ENCODE results near the gene RBM26. TPM values are rescaled to one million over a fixed set of nuclear protein-coding genes. Genes with fewer than 3 reads are reported as not detected.

RBM26 gene
- polyA plus RNA-seq, 1 of the 3 experiments (the other 2 are of a cell fraction), result 12.5 TPM

DNA sequence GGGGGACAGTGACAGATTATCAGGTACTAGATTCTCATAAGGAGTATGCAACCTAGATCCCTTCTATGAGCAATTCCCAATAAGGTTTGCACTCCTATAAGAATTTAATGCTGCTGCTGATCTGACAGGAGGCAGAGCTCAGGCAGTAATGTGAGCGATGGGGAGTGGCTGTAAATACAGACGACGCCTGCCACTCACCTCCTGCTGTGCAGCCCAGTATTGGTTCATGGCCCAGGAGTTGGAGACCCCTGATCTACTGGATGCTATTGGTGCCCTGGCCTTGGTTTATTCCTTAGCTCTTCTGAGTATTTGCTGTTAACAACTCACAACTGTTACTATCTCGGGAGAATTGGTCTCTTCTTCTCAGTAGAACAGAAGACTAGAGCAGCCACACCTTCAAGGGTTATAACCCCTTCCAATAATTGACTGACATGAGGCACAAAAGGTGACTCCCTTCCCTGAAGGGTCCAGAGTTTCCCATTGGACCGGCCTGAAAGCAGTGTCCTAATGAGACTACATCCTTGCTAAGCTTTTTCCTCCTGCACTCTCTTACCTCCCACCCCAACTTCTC is 35.0 kb upstream of the RBM26 start:
- DNase-seq, result no peak
- CTCF ChIA-PET, result interaction anchor here (0.9 to 2.0 kb wide), 4 partner anchors 9 to 101 kb away, joined by 3 to 8 read pairs (median 6); no protein-coding TSS in a partner anchor
- Histone ChIP-seq H3K79me2 (ENCODE audit: insufficient read depth) (no peaks in the 10 kb centered on the region), H3K27ac (ENCODE audit: low read depth in 2 of 2, low read length in 1 of 2) (no peak overlapping the region), H3F3A (replicated peaks; ENCODE audit: insufficient read depth) (no peaks in the 10 kb centered on the region), H4K20me1 (ENCODE audit: insufficient read depth) (no peaks in the 10 kb centered on the region), H3K4me3 (ENCODE audit: low read depth in 2 of 2, low read length in 1 of 2) (no peak overlapping the region), H3K9me3 (no peaks in the 10 kb centered on the region), H3K9ac (no peak overlapping the region), H3K27me3 (ENCODE audit: insufficient read depth) (no peaks in the 10 kb centered on the region), H3K9me2 (no peaks in the 10 kb centered on the region), H3K36me3 (replicated peaks in 1 of 2; ENCODE audit: control insufficient read depth in 1 of 2, insufficient read depth in 2 of 2, low read length in 1 of 2) (no peaks in the 10 kb centered on the region), H3K4me1 (ENCODE audit: control insufficient read depth in 1 of 2, insufficient read depth in 2 of 2, low read depth in 1 of 2, low read length in 1 of 2) (no peaks in the 10 kb centered on the region), H3K4me2 (no peak overlapping the region), H2AFZ (ENCODE audit: low read depth) (no peak overlapping the region)
- TF ChIP-seq NRF1 (IDR thresholded peaks at IDR 0.05; ENCODE audit: low read depth, low read length), result no peak
- no peak for TF ChIP-seq RFX5 (IDR thresholded peaks at IDR 0.05; ENCODE audit: low read length)
- no peak for TF ChIP-seq NFIC (IDR thresholded peaks at IDR 0.05; ENCODE audit: borderline replicate concordance)
- no peak for TF ChIP-seq GATA2 (CRISPR knock-in tag; IDR thresholded peaks at IDR 0.05)
- TF ChIP-seq YY1 (IDR thresholded peaks at IDR 0.05; ENCODE audit: low read depth), result no peak
- no peak for TF ChIP-seq TAF1 (IDR thresholded peaks at IDR 0.05; ENCODE audit: borderline replicate concordance, low read depth, low read length)
- TF ChIP-seq CHD2 (IDR thresholded peaks at IDR 0.05; ENCODE audit: low read length, partially characterized antibody), result no peak
- TF ChIP-seq ELF1 (IDR thresholded peaks at IDR 0.05), result no peak
- POLR2A ChIA-PET, result no interaction called here
- 84% methylated on average over 5 of the region's 5 CpGs for WGBS (ENCODE audit: low lambda C conversion rate)

DNA sequence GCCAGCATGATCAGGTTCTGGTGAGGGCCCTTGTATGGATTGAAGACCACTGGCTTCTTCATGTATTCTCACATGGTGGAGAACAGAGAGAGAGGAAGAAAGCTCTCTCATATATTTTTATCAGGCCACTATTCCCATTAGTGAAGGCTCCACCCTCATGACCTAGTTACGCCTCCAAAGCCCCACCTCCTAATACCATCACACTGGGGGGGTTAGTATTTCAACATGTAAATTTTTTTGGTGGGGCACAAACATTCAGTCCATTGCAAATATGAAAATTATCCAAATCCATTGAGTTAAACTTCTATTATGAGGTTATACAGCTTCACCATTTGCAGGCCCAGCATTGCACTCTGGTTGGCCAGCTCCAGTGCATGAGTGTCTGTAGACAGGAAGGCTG is 33.2 kb upstream of the RBM26 start:
- no peak overlapping the region for H3K9ac ChIP-seq
- no peak for DNase-seq
- H3F3A ChIP-seq (replicated peaks; ENCODE audit: insufficient read depth), result peaks cover 7% of the 10 kb centered on the region
- no peak overlapping the region for H3K4me3 ChIP-seq (ENCODE audit: low read depth in 2 of 2, low read length in 1 of 2)
- no peaks in the 10 kb centered on the region for H3K27me3 ChIP-seq (ENCODE audit: insufficient read depth)
- no peaks in the 10 kb centered on the region for H3K9me3 ChIP-seq
- peaks cover 0 to 4% of the 10 kb centered on the region in 2 experiments; a peak in 1 of 4 replicates for H3K4me1 ChIP-seq (ENCODE audit: control insufficient read depth in 1 of 2, insufficient read depth in 2 of 2, low read depth in 1 of 2, low read length in 1 of 2)
- H3K4me2 ChIP-seq, result no peak overlapping the region
- H3K27ac ChIP-seq (ENCODE audit: low read depth in 2 of 2, low read length in 1 of 2), result no peak overlapping the region
- ChIA-PET CTCF (no interaction called here), POLR2A (no interaction called here)
- H3K36me3 ChIP-seq (replicated peaks in 1 of 2; ENCODE audit: control insufficient read depth in 1 of 2, insufficient read depth in 2 of 2, low read length in 1 of 2), result no peaks in the 10 kb centered on the region
- H2AFZ ChIP-seq (ENCODE audit: low read depth), result no peak overlapping the region
- no peaks in the 10 kb centered on the region for H4K20me1 ChIP-seq (ENCODE audit: insufficient read depth)
- WGBS (ENCODE audit: low lambda C conversion rate), result 100% methylated on average over 1 of the region's 1 CpG
- TF ChIP-seq RAD21 (IDR thresholded peaks at IDR 0.05; ENCODE audit: low read length), result no peak
- TF ChIP-seq, protein P1, sequence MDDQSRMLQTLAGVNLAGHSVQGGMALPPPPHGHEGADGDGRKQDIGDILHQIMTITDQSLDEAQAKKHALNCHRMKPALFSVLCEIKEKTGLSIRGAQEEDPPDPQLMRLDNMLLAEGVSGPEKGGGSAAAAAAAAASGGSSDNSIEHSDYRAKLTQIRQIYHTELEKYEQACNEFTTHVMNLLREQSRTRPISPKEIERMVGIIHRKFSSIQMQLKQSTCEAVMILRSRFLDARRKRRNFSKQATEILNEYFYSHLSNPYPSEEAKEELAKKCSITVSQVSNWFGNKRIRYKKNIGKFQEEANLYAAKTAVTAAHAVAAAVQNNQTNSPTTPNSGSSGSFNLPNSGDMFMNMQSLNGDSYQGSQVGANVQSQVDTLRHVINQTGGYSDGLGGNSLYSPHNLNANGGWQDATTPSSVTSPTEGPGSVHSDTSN (IDR thresholded peaks at IDR 0.05), result no peak
- TF ChIP-seq, protein P2, sequence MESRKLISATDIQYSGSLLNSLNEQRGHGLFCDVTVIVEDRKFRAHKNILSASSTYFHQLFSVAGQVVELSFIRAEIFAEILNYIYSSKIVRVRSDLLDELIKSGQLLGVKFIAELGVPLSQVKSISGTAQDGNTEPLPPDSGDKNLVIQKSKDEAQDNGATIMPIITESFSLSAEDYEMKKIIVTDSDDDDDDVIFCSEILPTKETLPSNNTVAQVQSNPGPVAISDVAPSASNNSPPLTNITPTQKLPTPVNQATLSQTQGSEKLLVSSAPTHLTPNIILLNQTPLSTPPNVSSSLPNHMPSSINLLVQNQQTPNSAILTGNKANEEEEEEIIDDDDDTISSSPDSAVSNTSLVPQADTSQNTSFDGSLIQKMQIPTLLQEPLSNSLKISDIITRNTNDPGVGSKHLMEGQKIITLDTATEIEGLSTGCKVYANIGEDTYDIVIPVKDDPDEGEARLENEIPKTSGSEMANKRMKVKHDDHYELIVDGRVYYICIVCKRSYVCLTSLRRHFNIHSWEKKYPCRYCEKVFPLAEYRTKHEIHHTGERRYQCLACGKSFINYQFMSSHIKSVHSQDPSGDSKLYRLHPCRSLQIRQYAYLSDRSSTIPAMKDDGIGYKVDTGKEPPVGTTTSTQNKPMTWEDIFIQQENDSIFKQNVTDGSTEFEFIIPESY (IDR thresholded peaks at IDR 0.05; ENCODE audit: borderline replicate concordance, low read depth), result no peak
- no peak for TF ChIP-seq FOXM1 (IDR thresholded peaks at IDR 0.05; ENCODE audit: low read depth)
- TF ChIP-seq NFIC (IDR thresholded peaks at IDR 0.05; ENCODE audit: borderline replicate concordance), result no peak
- no peak for TF ChIP-seq RCOR1 (IDR thresholded peaks at IDR 0.05; ENCODE audit: low read length)
- TF ChIP-seq, protein P3, sequence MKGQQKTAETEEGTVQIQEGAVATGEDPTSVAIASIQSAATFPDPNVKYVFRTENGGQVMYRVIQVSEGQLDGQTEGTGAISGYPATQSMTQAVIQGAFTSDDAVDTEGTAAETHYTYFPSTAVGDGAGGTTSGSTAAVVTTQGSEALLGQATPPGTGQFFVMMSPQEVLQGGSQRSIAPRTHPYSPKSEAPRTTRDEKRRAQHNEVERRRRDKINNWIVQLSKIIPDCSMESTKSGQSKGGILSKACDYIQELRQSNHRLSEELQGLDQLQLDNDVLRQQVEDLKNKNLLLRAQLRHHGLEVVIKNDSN (IDR thresholded peaks at IDR 0.05; ENCODE audit: borderline replicate concordance, low read depth), result no peak
- no peaks in the 10 kb centered on the region for H3K9me2 ChIP-seq
- no peaks in the 10 kb centered on the region for H3K79me2 ChIP-seq (ENCODE audit: insufficient read depth)

All from SK-N-SH (cell line).